CD4-positive, alpha-beta T cell treated with Interferon gamma for 1 hour (primary cell): ENCODE measurements around the gene MAP2K7.
"Not testable (repeated sequence)": the region's sequence is repeated elsewhere in the genome, so short reads cannot be mapped to it uniquely, and the experiment has no call there.

ENCODE experiments used
- DNase-seq: peaks from one replicate; pipeline ENCODE4 v3.0.0-alpha.2; 2020

MAP2K7 gene

GRCh38 chr19:7885818-7886217 lies 17.9 kb upstream of the MAP2K7 start:
- DNase-seq = no peak

GRCh38 chr19:7887408-7888144 lies 16.1 kb upstream of the MAP2K7 start:
- no peak for DNase-seq

- no peak for DNase-seq
Observed at GRCh38 chr19:7888145-7888825, 15.4 kb upstream of the MAP2K7 start, which contains the start of gene LRRC8E. LRRC8E (plus strand) TSS chr19:7888510; CDS start chr19:7895604, 7,094 bp downstream.

- DNase-seq = no peak
Observed at GRCh38 chr19:7888826-7889217, 14.9 kb upstream of the MAP2K7 start.

- DNase-seq = not testable (repeated sequence)
Observed at GRCh38 chr19:7893362-7894101, 10.1 kb upstream of the MAP2K7 start.

- DNase-seq = no peak
Observed at GRCh38 chr19:7894612-7895309, 8.9 kb upstream of the MAP2K7 start.

GRCh38 chr19:7895565-7895964 lies 8.1 kb upstream of the MAP2K7 start:
- DNase-seq = no peak

- no peak for DNase-seq
Observed at GRCh38 chr19:7897292-7897691, 6.4 kb upstream of the MAP2K7 start.

GRCh38 chr19:7898967-7899366 lies 4.7 kb upstream of the MAP2K7 start:
- no peak for DNase-seq

GRCh38 chr19:7899751-7900378 lies 3.8 kb upstream of the MAP2K7 start:
- no peak for DNase-seq

- no peak for DNase-seq
Observed at GRCh38 chr19:7900401-7900870, 3.2 kb upstream of the MAP2K7 start.

GRCh38 chr19:7900931-7901330 lies 2.7 kb upstream of the MAP2K7 start:
- DNase-seq = no peak

GRCh38 chr19:7901337-7901736 lies 2.3 kb upstream of the MAP2K7 start:
- DNase-seq = no peak

GRCh38 chr19:7902796-7903243 lies 857 bp upstream of the MAP2K7 start:
- no peak for DNase-seq

- DNase-seq = peak; percentile 92
Observed at GRCh38 chr19:7904074-7905020, 670 bp downstream of the MAP2K7 start.

- DNase-seq = no peak
Observed at GRCh38 chr19:7905268-7905667, 1.6 kb downstream of the MAP2K7 start.

GRCh38 chr19:7905859-7906258 lies 2.2 kb downstream of the MAP2K7 start:
- no peak for DNase-seq

- no peak for DNase-seq
Observed at GRCh38 chr19:7907122-7907521, 3.4 kb downstream of the MAP2K7 start.

- DNase-seq = no peak
Observed at GRCh38 chr19:7907544-7907943, 3.9 kb downstream of the MAP2K7 start.

- no peak for DNase-seq
Observed at GRCh38 chr19:7908078-7908699, 4.5 kb downstream of the MAP2K7 start.
